ENCODE data around the gene STARD3.

- TF ChIP-seq POLR2AphosphoS5 (IDR thresholded peaks at IDR 0.05) = no peak
- TF ChIP-seq POLR2A (IDR thresholded peaks at IDR 0.05) = no peak
These were observed 15.8 kb downstream of the STARD3 start for GRCh38 chr17:39652587-39653315.

All from upper lobe of left lung (tissue), 4 donors.